Activated CD4-positive, alpha-beta T cell treated with anti-CD3 and anti-CD28 coated beads for 36 hours (primary cell): Measurements from ENCODE around the gene TFF2. TPM values are rescaled to one million over a fixed set of nuclear protein-coding genes. Genes with fewer than 3 reads are reported as not detected.
A peak's percentile ranks its signal among the peaks of the same experiment; 100 is the strongest.

Experiments used
- ATAC-seq: fragments of 200-7000 bp; cut with Tn5 transposase; one replicate; pipeline ENCODE4 v1.10.0; 2021; ENCODE audit warnings: mild to moderate bottlenecking, moderate library complexity
- CTCF ChIA-PET: fragments of 350-600 bp; sonication (Branson Sonifier 250); formaldehyde crosslinking; loops from one replicate; lab custom pipeline; 2021; ENCODE audit warnings: antibody characterized with exemption; lab: Charles Lee
- POLR2A ChIA-PET: fragments of 350-600 bp; sonication (Branson Sonifier 250); formaldehyde crosslinking; loops from one replicate; lab custom pipeline; 2021; ENCODE audit warnings: antibody characterized with exemption, inconsistent platforms; lab: Charles Lee
- DNase-seq: peaks from one replicate; pipeline ENCODE4 v3.0.0-alpha.2; 2020
- H3K27ac Mint-ChIP-seq: one replicate; pipeline ENCODE4 v1.8.0; 2021; ENCODE audit warnings: mixed read lengths
- H3K27me3 Mint-ChIP-seq: one replicate; pipeline ENCODE4 v1.8.0; 2021; ENCODE audit warnings: mixed read lengths
- H3K36me3 Mint-ChIP-seq: one replicate; pipeline ENCODE4 v1.8.0; 2021; ENCODE audit warnings: low read depth, mixed read lengths
- H3K4me1 Mint-ChIP-seq: one replicate; pipeline ENCODE4 v1.8.0; 2021; ENCODE audit warnings: mixed read lengths
- H3K4me3 Mint-ChIP-seq: one replicate; pipeline ENCODE4 v1.8.0; 2021; ENCODE audit warnings: mild to moderate bottlenecking, moderate library complexity, mixed read lengths
- H3K9me3 Mint-ChIP-seq: one replicate; pipeline ENCODE4 v1.8.0; 2021; ENCODE audit warnings: low read depth, mixed read lengths
- intact Hi-C, 2 experiments: fragments of 100-400 bp; cut with DNase I in 1 of 2; cut with micrococcal nuclease in 1 of 2; formaldehyde crosslinking; loops; one replicate each; pipeline versions ENCODE4 v1.14.2 to v1.15.1; 2022 to 2024; cut with DNase I, micrococcal nuclease
- total RNA-seq, 2 experiments: library from RNA; stranded (reverse); gene quantifications; one replicate each; pipeline ENCODE4 v1.2.3, GENCODE V29; 2021

The TFF2 gene
- total RNA-seq, 2 experiments from 2014 or later = not detected

- Mint-ChIP-seq H3K4me1 (peaks cover 87% of the 10 kb centered on the region), H3K27ac (peak overlapping the region; percentile 53), H3K9me3 (no peaks in the 10 kb centered on the region), H3K27me3 (no peaks in the 10 kb centered on the region), H3K4me3 (no peak overlapping the region), H3K36me3 (peaks cover 90% of the 10 kb centered on the region)
- intact Hi-C loops = loop anchor here in 1 of 2 experiments (5.0 kb wide), 1 partner anchor 36 kb away; no protein-coding TSS in a partner anchor
- DNase-seq (no peak), ATAC-seq (no peak)
- POLR2A ChIA-PET = no interaction called here
- CTCF ChIA-PET = interaction anchor here (2.2 to 2.3 kb wide), 2 partner anchors 9 to 13 kb away, joined by 17 to 18 read pairs; partner anchors contain the start of gene UBASH3A
Measured at GRCh38 chr21:42391297-42391696, 40.5 kb upstream of the TFF2 start.

- DNase-seq = no peak
- Mint-ChIP-seq H3K4me3 (no peak overlapping the region), H3K9me3 (no peaks in the 10 kb centered on the region), H3K27ac (peak overlapping the region; percentile 53), H3K27me3 (no peaks in the 10 kb centered on the region), H3K4me1 (peaks cover 90% of the 10 kb centered on the region), H3K36me3 (peaks cover 89% of the 10 kb centered on the region)
- ATAC-seq = no peak
- ChIA-PET POLR2A (no interaction called here), CTCF (interaction anchor here (0.7 to 0.9 kb wide), 2 partner anchors 10 to 94 kb away, joined by 3 to 4 read pairs; no protein-coding TSS in a partner anchor)
- intact Hi-C loops = loop anchor here in 1 of 2 experiments (5.0 kb wide), 1 partner anchor 37 kb away; no protein-coding TSS in a partner anchor
Measured at GRCh38 chr21:42390696-42391095, 39.9 kb upstream of the TFF2 start.

- Mint-ChIP-seq H3K36me3 (peaks cover 91% of the 10 kb centered on the region), H3K4me1 (peaks cover 92% of the 10 kb centered on the region), H3K9me3 (no peaks in the 10 kb centered on the region), H3K27me3 (no peaks in the 10 kb centered on the region), H3K27ac (no peak overlapping the region), H3K4me3 (no peak overlapping the region)
- POLR2A ChIA-PET = no interaction called here
- CTCF ChIA-PET = interaction anchor here (0.7 to 0.9 kb wide), 2 partner anchors 10 to 94 kb away, joined by 3 to 4 read pairs; no protein-coding TSS in a partner anchor
- DNase-seq = no peak
- intact Hi-C loops = loop anchor here in 1 of 2 experiments (5.0 kb wide), 1 partner anchor 37 kb away; no protein-coding TSS in a partner anchor
- no peak for ATAC-seq
Measured at GRCh38 chr21:42390193-42390592, 39.4 kb upstream of the TFF2 start.

GRCh38 chr21:42389449-42389835, 38.6 kb upstream of the TFF2 start:
- DNase-seq (no peak), ATAC-seq (no peak)
- ChIA-PET CTCF (no interaction called here), POLR2A (no interaction called here)
- no peak overlapping the region for H3K27ac Mint-ChIP-seq
- peaks cover 90% of the 10 kb centered on the region for H3K4me1 Mint-ChIP-seq
- no peak overlapping the region for H3K4me3 Mint-ChIP-seq
- H3K36me3 Mint-ChIP-seq = peaks cover 90% of the 10 kb centered on the region
- H3K9me3 Mint-ChIP-seq = no peaks in the 10 kb centered on the region
- intact Hi-C loops = no loop called here
- H3K27me3 Mint-ChIP-seq = no peaks in the 10 kb centered on the region

GRCh38 chr21:42388740-42389448, 38.1 kb upstream of the TFF2 start:
- H3K36me3 Mint-ChIP-seq = peaks cover 94% of the 10 kb centered on the region
- DNase-seq (no peak), ATAC-seq (no peak)
- H3K9me3 Mint-ChIP-seq = no peaks in the 10 kb centered on the region
- no peaks in the 10 kb centered on the region for H3K27me3 Mint-ChIP-seq
- ChIA-PET POLR2A (no interaction called here), CTCF (interaction anchor here (0.5 to 1.7 kb wide), 3 partner anchors 11 to 202 kb away, joined by 3 to 8 read pairs (median 3); no protein-coding TSS in a partner anchor)
- H3K27ac Mint-ChIP-seq = no peak overlapping the region
- H3K4me3 Mint-ChIP-seq = no peak overlapping the region
- H3K4me1 Mint-ChIP-seq = peaks cover 86% of the 10 kb centered on the region
- intact Hi-C loops = no loop called here

- Mint-ChIP-seq H3K36me3 (peaks cover 97% of the 10 kb centered on the region), H3K27ac (peak overlapping the region; percentile 66), H3K9me3 (no peaks in the 10 kb centered on the region), H3K4me3 (no peak overlapping the region), H3K27me3 (no peaks in the 10 kb centered on the region), H3K4me1 (peaks cover 76% of the 10 kb centered on the region)
- CTCF ChIA-PET = interaction anchor here (0.8 to 1.7 kb wide), 3 partner anchors 10 to 26 kb away, joined by 3 to 8 read pairs (median 4); no protein-coding TSS in a partner anchor
- no peak for DNase-seq
- no peak for ATAC-seq
- intact Hi-C loops = no loop called here
- POLR2A ChIA-PET = no interaction called here
Measured at GRCh38 chr21:42387843-42388340, 37.1 kb upstream of the TFF2 start.

- ATAC-seq (no peak), DNase-seq (no peak)
- H3K27ac Mint-ChIP-seq = peak overlapping the region; percentile 23
- no peaks in the 10 kb centered on the region for H3K27me3 Mint-ChIP-seq
- peaks cover 97% of the 10 kb centered on the region for H3K36me3 Mint-ChIP-seq
- ChIA-PET POLR2A (no interaction called here), CTCF (interaction anchor here (1.0 to 1.7 kb wide), 2 partner anchors 9 to 26 kb away, joined by 4 to 8 read pairs; no protein-coding TSS in a partner anchor)
- no peaks in the 10 kb centered on the region for H3K9me3 Mint-ChIP-seq
- intact Hi-C loops = no loop called here
- H3K4me3 Mint-ChIP-seq = no peak overlapping the region
- peaks cover 68% of the 10 kb centered on the region for H3K4me1 Mint-ChIP-seq
Measured at GRCh38 chr21:42387164-42387563, 36.4 kb upstream of the TFF2 start.

GRCh38 chr21:42386034-42386591, 35.3 kb upstream of the TFF2 start:
- Mint-ChIP-seq H3K9me3 (no peaks in the 10 kb centered on the region), H3K36me3 (peaks cover 97% of the 10 kb centered on the region), H3K27ac (peak overlapping the region; percentile 34), H3K4me3 (no peak overlapping the region), H3K4me1 (peaks cover 59% of the 10 kb centered on the region), H3K27me3 (no peaks in the 10 kb centered on the region)
- ChIA-PET POLR2A (interaction anchor here (0.7 kb wide), 1 partner anchor 35 kb away, joined by 3 read pairs; no protein-coding TSS in a partner anchor), CTCF (interaction anchor here (0.7 to 0.8 kb wide), 2 partner anchors 61 to 142 kb away, joined by 3 read pairs; no protein-coding TSS in a partner anchor)
- ATAC-seq = no peak
- no peak for DNase-seq
- intact Hi-C loops = no loop called here

GRCh38 chr21:42385619-42386018, 34.8 kb upstream of the TFF2 start:
- Mint-ChIP-seq H3K4me1 (peaks cover 54% of the 10 kb centered on the region), H3K36me3 (peaks cover 97% of the 10 kb centered on the region), H3K27ac (peak overlapping the region; percentile 34), H3K27me3 (no peaks in the 10 kb centered on the region), H3K9me3 (no peaks in the 10 kb centered on the region), H3K4me3 (no peak overlapping the region)
- POLR2A ChIA-PET = interaction anchor here (0.7 kb wide), 1 partner anchor 35 kb away, joined by 3 read pairs; no protein-coding TSS in a partner anchor
- ATAC-seq (no peak), DNase-seq (no peak)
- CTCF ChIA-PET = interaction anchor here (0.7 to 0.8 kb wide), 2 partner anchors 61 to 142 kb away, joined by 3 read pairs; no protein-coding TSS in a partner anchor
- intact Hi-C loops = no loop called here

GRCh38 chr21:42384989-42385388, 34.2 kb upstream of the TFF2 start:
- POLR2A ChIA-PET = no interaction called here
- Mint-ChIP-seq H3K36me3 (peaks cover 97% of the 10 kb centered on the region), H3K4me3 (no peak overlapping the region), H3K27ac (peak overlapping the region; percentile 61), H3K9me3 (no peaks in the 10 kb centered on the region), H3K27me3 (no peaks in the 10 kb centered on the region), H3K4me1 (peaks cover 47% of the 10 kb centered on the region)
- no peak for DNase-seq
- intact Hi-C loops = no loop called here
- CTCF ChIA-PET = interaction anchor here (0.6 to 1.0 kb wide), 3 partner anchors 38 to 458 kb away, joined by 3 read pairs; no protein-coding TSS in a partner anchor
- no peak for ATAC-seq
